ENCODE data around the gene SLC25A29. TPM values are rescaled to one million over a fixed set of nuclear protein-coding genes. Genes with fewer than 3 reads are reported as not detected.

SLC25A29 gene
- polyA plus RNA-seq, 1 donor (not counting 4 experiments of a cell fraction or from before 2014, with no cell fraction given), result 16.3 TPM

DNA sequence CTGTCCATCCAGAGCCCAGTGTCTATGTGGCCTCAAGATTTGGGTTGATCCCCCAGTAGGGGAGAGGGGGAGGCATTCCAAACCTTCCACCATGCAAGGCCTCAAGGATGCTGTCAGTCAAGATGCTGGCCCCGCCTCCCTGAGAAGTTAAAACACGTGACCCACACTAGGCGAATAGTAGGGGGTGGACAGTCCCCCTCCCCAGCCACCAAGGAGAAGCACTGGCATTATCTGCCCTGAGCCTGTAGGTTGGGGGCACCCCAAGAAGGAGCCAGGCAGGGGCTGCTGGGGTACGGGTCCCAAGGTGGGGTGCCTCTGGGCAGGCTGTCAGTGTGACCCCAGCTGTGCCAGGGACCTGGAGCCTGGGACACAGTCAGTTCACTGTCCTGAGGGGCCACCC lies 2.3 kb downstream of the SLC25A29 start:
- dilution Hi-C loops (cut with MboI; ENCODE audit: extremely low pct_ligation_motif_present, low sequenced_read_pairs), result no loop called here
- FAIRE-seq, result no peak

DNA sequence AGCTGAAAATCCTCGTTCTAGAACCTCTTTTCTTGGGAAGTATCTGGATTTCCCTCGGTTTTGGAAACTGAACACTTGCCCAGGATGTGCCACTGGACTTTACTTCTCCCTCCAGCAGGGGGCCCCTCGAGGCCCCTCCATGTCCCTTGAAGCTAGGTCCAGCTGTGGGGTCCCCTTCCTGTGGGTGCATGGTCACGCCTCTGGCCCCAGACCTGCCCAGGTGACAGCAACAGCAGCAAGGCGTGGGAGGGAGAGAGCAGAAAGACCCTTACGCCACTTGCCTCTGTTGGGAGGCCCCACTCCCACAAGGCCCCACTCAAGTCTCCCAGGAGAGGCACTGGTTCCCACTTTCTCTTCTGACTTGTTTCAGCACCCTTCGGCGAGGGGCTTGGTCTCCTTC lies 3.1 kb downstream of the SLC25A29 start:
- no peak for FAIRE-seq
- peaks cover 11% of the 10 kb centered on the region for H3K4me1 ChIP-seq (ENCODE audit: control insufficient read depth, extremely low read depth, insufficient read depth, low read length)
- H3K27ac ChIP-seq (ENCODE audit: control insufficient read depth, insufficient read depth, low read length), result no peak overlapping the region
- no peak overlapping the region for H3K4me3 ChIP-seq (ENCODE audit: control insufficient read depth in 2 of 3, extremely low read depth in 1 of 3, insufficient read depth in 2 of 3, low read depth in 1 of 3, low read length in 3 of 3)
- H3K4me2 ChIP-seq (ENCODE audit: control insufficient read depth, extremely low read depth, insufficient read depth, low read depth, low read length), result no peak overlapping the region
- no peaks in the 10 kb centered on the region for H3K9me1 ChIP-seq (ENCODE audit: control insufficient read depth, extremely low read depth, insufficient read depth, low read length)
- H2AFZ ChIP-seq (ENCODE audit: control insufficient read depth, low read length), result no peak overlapping the region
- H3K79me2 ChIP-seq (ENCODE audit: control insufficient read depth, insufficient read depth, low read length), result peaks cover 8% of the 10 kb centered on the region
- no peaks in the 10 kb centered on the region for H3K27me3 ChIP-seq (ENCODE audit: control insufficient read depth, extremely low read depth, insufficient read depth, low read length)
- H3K36me3 ChIP-seq (ENCODE audit: control insufficient read depth in 2 of 2, extremely low read depth in 1 of 2, insufficient read depth in 2 of 2, low read length in 2 of 2), result peaks cover 0 to under 1% of the 10 kb centered on the region in 2 experiments
- H3K9ac ChIP-seq (ENCODE audit: control insufficient read depth, extremely low read depth, insufficient read depth, low read length), result no peak overlapping the region
- TF ChIP-seq EZH2 (IDR thresholded peaks at IDR 0.05; ENCODE audit: low read length), result no peak
- TF ChIP-seq, protein P1, sequence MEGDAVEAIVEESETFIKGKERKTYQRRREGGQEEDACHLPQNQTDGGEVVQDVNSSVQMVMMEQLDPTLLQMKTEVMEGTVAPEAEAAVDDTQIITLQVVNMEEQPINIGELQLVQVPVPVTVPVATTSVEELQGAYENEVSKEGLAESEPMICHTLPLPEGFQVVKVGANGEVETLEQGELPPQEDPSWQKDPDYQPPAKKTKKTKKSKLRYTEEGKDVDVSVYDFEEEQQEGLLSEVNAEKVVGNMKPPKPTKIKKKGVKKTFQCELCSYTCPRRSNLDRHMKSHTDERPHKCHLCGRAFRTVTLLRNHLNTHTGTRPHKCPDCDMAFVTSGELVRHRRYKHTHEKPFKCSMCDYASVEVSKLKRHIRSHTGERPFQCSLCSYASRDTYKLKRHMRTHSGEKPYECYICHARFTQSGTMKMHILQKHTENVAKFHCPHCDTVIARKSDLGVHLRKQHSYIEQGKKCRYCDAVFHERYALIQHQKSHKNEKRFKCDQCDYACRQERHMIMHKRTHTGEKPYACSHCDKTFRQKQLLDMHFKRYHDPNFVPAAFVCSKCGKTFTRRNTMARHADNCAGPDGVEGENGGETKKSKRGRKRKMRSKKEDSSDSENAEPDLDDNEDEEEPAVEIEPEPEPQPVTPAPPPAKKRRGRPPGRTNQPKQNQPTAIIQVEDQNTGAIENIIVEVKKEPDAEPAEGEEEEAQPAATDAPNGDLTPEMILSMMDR (optimal IDR thresholded peaks at IDR 0.05 in 1 of 3, IDR thresholded peaks at IDR 0.05 in 1 of 3, conservative IDR thresholded peaks at IDR 0.05 in 1 of 3; ENCODE audit: extremely low read depth in 1 of 3, insufficient read depth in 2 of 3, low read length in 3 of 3), result peak; percentile 51 to 68 (median 61)
- DNase-seq (ENCODE audit: low read depth, low spot score), result no peak
- H3K9me3 ChIP-seq (ENCODE audit: control insufficient read depth, low read depth, low read length), result no peaks in the 10 kb centered on the region
- H4K20me1 ChIP-seq (ENCODE audit: control insufficient read depth, extremely low read depth, insufficient read depth, low read length), result no peaks in the 10 kb centered on the region
- dilution Hi-C loops (cut with MboI; ENCODE audit: extremely low pct_ligation_motif_present, low sequenced_read_pairs), result no loop called here

More for the DNA sequence above, 2.3 kb downstream of the SLC25A29 start:
- H3K9me1 ChIP-seq (ENCODE audit: control insufficient read depth, extremely low read depth, insufficient read depth, low read length), result no peaks in the 10 kb centered on the region
- no peaks in the 10 kb centered on the region for H4K20me1 ChIP-seq (ENCODE audit: control insufficient read depth, extremely low read depth, insufficient read depth, low read length)
- no peaks in the 10 kb centered on the region for H3K27me3 ChIP-seq (ENCODE audit: control insufficient read depth, extremely low read depth, insufficient read depth, low read length)
- H3K79me2 ChIP-seq (ENCODE audit: control insufficient read depth, insufficient read depth, low read length), result peaks cover 8% of the 10 kb centered on the region
- no peak for DNase-seq (ENCODE audit: low read depth, low spot score)
- no peak overlapping the region for H3K4me2 ChIP-seq (ENCODE audit: control insufficient read depth, extremely low read depth, insufficient read depth, low read depth, low read length)
- H3K4me1 ChIP-seq (ENCODE audit: control insufficient read depth, extremely low read depth, insufficient read depth, low read length), result peaks cover 11% of the 10 kb centered on the region
- no peak overlapping the region for H3K4me3 ChIP-seq (ENCODE audit: control insufficient read depth in 2 of 3, extremely low read depth in 1 of 3, insufficient read depth in 2 of 3, low read depth in 1 of 3, low read length in 3 of 3)
- no peaks in the 10 kb centered on the region for H3K9me3 ChIP-seq (ENCODE audit: control insufficient read depth, low read depth, low read length)
- TF ChIP-seq, protein P1 (optimal IDR thresholded peaks at IDR 0.05 in 1 of 3, IDR thresholded peaks at IDR 0.05 in 1 of 3, conservative IDR thresholded peaks at IDR 0.05 in 1 of 3; ENCODE audit: extremely low read depth in 1 of 3, insufficient read depth in 2 of 3, low read length in 3 of 3), result no peak
- no peak for TF ChIP-seq EZH2 (IDR thresholded peaks at IDR 0.05; ENCODE audit: low read length)
- no peak overlapping the region for H3K9ac ChIP-seq (ENCODE audit: control insufficient read depth, extremely low read depth, insufficient read depth, low read length)
- H3K27ac ChIP-seq (ENCODE audit: control insufficient read depth, insufficient read depth, low read length), result no peak overlapping the region
- H3K36me3 ChIP-seq (ENCODE audit: control insufficient read depth in 2 of 2, extremely low read depth in 1 of 2, insufficient read depth in 2 of 2, low read length in 2 of 2), result no peaks in the 10 kb centered on the region
- H2AFZ ChIP-seq (ENCODE audit: control insufficient read depth, low read length), result no peak overlapping the region
